Mesenchymal stem cell (in vitro differentiated cells and primary cell): ENCODE measurements around the gene PYCR2.

Experiments used
- DNase-seq: peaks from one replicate; pipeline ENCODE4 v3.0.0-alpha.2; 2013
- H2AFZ ChIP-seq: one replicate; pipeline ENCODE4 v1.6.1; 2013; ENCODE audit warnings: low read depth, mild to moderate bottlenecking, control low read depth, inconsistent platforms, low read length, moderate library complexity
- H2AK5ac ChIP-seq: 2 replicates; pipeline ENCODE4 v1.6.1; 2013; ENCODE audit warnings: low read length, moderate library complexity, mild to moderate bottlenecking, inconsistent platforms; ENCODE audit not compliant: severe bottlenecking
- H2BK120ac ChIP-seq: one replicate; pipeline ENCODE4 v1.6.1; 2013; ENCODE audit warnings: low read depth, mild to moderate bottlenecking, inconsistent platforms, low read length, moderate library complexity
- H2BK12ac ChIP-seq, 2 experiments: one replicate each; pipeline ENCODE4 v1.6.1; 2013; ENCODE audit warnings: inconsistent platforms in 2 of 2, low read length in 2 of 2, mild to moderate bottlenecking in 2 of 2, moderate library complexity in 2 of 2, control low read depth in 1 of 2
- H2BK15ac ChIP-seq: one replicate; pipeline ENCODE4 v1.6.1; 2013; ENCODE audit warnings: mild to moderate bottlenecking, low read depth, inconsistent platforms; ENCODE audit not compliant: poor library complexity, severe bottlenecking
- H2BK5ac ChIP-seq: 2 replicates; pipeline ENCODE4 v1.6.1; 2013; ENCODE audit warnings: low read depth, mild to moderate bottlenecking, low read length, control low read depth, inconsistent platforms; ENCODE audit not compliant: poor library complexity, severe bottlenecking
- H3K14ac ChIP-seq, 2 experiments: one replicate each; pipeline ENCODE4 v1.6.1; 2013; ENCODE audit warnings: inconsistent platforms in 2 of 2, low read length in 2 of 2, control low read depth in 1 of 2, mild to moderate bottlenecking in 1 of 2, moderate library complexity in 1 of 2
- H3K18ac ChIP-seq, 2 experiments: one replicate each; pipeline ENCODE4 v1.6.1; 2013; ENCODE audit warnings: inconsistent platforms in 2 of 2, low read length in 2 of 2, control low read depth in 1 of 2, low read depth in 1 of 2, mild to moderate bottlenecking in 1 of 2
- H3K23ac ChIP-seq, 2 experiments: one replicate each; pipeline ENCODE4 v1.6.1; 2013; ENCODE audit warnings: inconsistent platforms in 2 of 2, low read length in 2 of 2, mild to moderate bottlenecking in 2 of 2, moderate library complexity in 2 of 2, control low read depth in 1 of 2
- H3K27ac ChIP-seq: 2 replicates; pipeline ENCODE4 v1.5.1; 2013; ENCODE audit warnings: mild to moderate bottlenecking, moderate library complexity, low read length, control low read depth, inconsistent platforms; ENCODE audit not compliant: poor library complexity, severe bottlenecking
- H3K27me3 ChIP-seq, 2 experiments: 2 replicates each; pipeline versions ENCODE4 v1.6.1 to v1.7.0; 2013; ENCODE audit warnings: low read length in 2 of 2, mild to moderate bottlenecking in 2 of 2, moderate library complexity in 2 of 2, control low read depth in 1 of 2, inconsistent platforms in 1 of 2; ENCODE audit not compliant: control insufficient read depth in 1 of 2, insufficient read depth in 1 of 2
- H3K36me3 ChIP-seq, 2 experiments: 2 replicates each; pipeline versions ENCODE4 v1.6.1 to v1.7.0; 2013; ENCODE audit warnings: low read length in 2 of 2, control low read depth in 1 of 2, inconsistent platforms in 1 of 2, low read depth in 1 of 2, mild to moderate bottlenecking in 1 of 2; ENCODE audit not compliant: insufficient read depth in 2 of 2, control insufficient read depth in 1 of 2
- H3K4ac ChIP-seq, 2 experiments: one replicate each; pipeline ENCODE4 v1.6.1; 2013; ENCODE audit warnings: inconsistent platforms in 2 of 2, low read length in 2 of 2, mild to moderate bottlenecking in 2 of 2, moderate library complexity in 2 of 2, control low read depth in 1 of 2, low read depth in 1 of 2
- H3K4me1 ChIP-seq: 2 replicates; pipeline ENCODE4 v1.6.1; 2013; ENCODE audit warnings: low read depth, low read length, control low read depth; ENCODE audit not compliant: control insufficient read depth, insufficient read depth
- H3K4me2 ChIP-seq: 2 replicates; pipeline ENCODE4 v1.6.1; 2013; ENCODE audit warnings: low read length, mild to moderate bottlenecking, inconsistent platforms; ENCODE audit not compliant: poor library complexity, severe bottlenecking
- H3K4me3 ChIP-seq, 2 experiments: 2 replicates each; pipeline versions ENCODE4 v1.5.1 to v1.7.0; 2013; ENCODE audit warnings: low read length in 2 of 2, mild to moderate bottlenecking in 2 of 2, control low read depth in 1 of 2, low read depth in 1 of 2; ENCODE audit not compliant: insufficient read depth in 1 of 2
- H3K79me1 ChIP-seq: replicated peaks from 2 replicates; pipeline ENCODE4 v1.6.1; 2013; ENCODE audit warnings: mild to moderate bottlenecking, control low read depth, low read length, inconsistent platforms; ENCODE audit not compliant: poor library complexity, severe bottlenecking
- H3K9ac ChIP-seq: 2 replicates; pipeline ENCODE4 v1.7.0; 2013; ENCODE audit warnings: mild to moderate bottlenecking, low read length, moderate library complexity
- H3K9me3 ChIP-seq: 2 replicates; pipeline ENCODE4 v1.7.0; 2013; ENCODE audit warnings: mild to moderate bottlenecking, low read length; ENCODE audit not compliant: control insufficient read depth
- H4K8ac ChIP-seq: one replicate; pipeline ENCODE4 v1.6.1; 2013; ENCODE audit warnings: inconsistent platforms, mild to moderate bottlenecking, low read length, moderate library complexity
- H4K91ac ChIP-seq: one replicate; pipeline ENCODE4 v1.6.1; 2013; ENCODE audit warnings: mild to moderate bottlenecking, low read length, inconsistent platforms
- WGBS: methylation state at CpG from one replicate; pipeline ENCODE4 v1.1.7; 2013; ENCODE audit warnings: mixed read lengths; 5-methylcytosine and 5-hydroxymethylcytosine counted together

PYCR2 gene

DNA sequence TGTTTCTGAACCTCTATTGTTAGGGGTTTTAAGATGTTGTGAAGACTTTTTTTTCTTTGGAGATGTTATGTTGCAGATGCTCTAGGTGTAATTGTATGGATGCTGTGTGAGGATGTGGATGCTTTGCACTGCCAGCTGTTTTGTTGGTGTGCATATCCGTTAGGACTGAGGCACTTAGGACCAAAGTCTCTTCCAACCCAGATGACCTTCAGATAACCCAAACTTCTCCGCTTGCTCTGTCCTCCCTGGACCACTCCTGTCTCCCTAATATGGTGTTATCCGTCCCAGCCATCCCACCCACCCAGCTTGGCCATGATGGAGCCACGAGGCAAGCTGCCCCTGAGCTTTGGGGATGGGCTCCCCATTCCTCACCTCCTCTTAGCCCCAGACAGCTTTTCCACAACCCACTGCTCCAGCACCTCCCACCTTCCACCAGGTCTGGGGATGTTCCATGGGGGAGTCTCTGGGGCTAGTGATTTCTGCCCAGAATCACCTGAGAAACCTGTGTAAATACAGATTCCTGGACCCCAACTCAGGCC lies 22.1 kb upstream of the PYCR2 start:
- Histone ChIP-seq H2BK5ac (no peak overlapping the region), H3K14ac (no peak overlapping the region), H3K18ac (no peak overlapping the region), H2BK15ac (no peak overlapping the region), H4K91ac (no peak overlapping the region), H3K9me3 (no peaks in the 10 kb centered on the region), H3K27me3 (peaks cover 38 to 61% of the 10 kb centered on the region in 2 experiments), H3K4ac (no peak overlapping the region), H2BK12ac (no peak overlapping the region), H3K4me2 (no peak overlapping the region), H2AK5ac (no peak overlapping the region), H2AFZ (no peak overlapping the region), H3K23ac (no peak overlapping the region), H3K79me1 (no peaks in the 10 kb centered on the region), H3K4me3 (no peak overlapping the region), H3K4me1 (no peaks in the 10 kb centered on the region), H4K8ac (no peak overlapping the region), H2BK120ac (no peak overlapping the region), H3K9ac (no peak overlapping the region), H3K36me3 (no peaks in the 10 kb centered on the region), H3K27ac (no peak overlapping the region)
- 75% methylated on average over 4 of the region's 4 CpGs for WGBS
- DNase-seq: no peak

DNA sequence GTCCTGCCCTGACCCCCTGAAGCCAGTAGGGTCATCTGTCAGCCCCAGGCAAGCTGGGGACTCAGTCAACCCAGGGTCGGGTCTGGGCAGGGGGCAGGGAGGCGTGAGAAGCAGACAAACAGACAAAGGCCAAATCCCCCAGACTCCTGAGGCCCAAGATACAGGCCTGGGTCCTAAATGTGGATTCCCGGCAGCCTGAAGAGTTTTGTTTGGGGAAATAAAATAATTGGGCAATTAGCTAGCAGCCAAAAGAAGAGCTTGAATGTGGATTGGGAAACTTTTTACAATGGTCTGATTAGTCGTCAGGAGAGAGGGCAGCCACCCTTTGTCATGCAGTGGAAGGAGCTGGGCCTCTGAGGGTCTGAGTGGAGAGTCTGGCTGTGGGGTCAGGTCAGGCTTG lies 21.5 kb upstream of the PYCR2 start:
- H2BK5ac ChIP-seq: no peak overlapping the region
- no peak overlapping the region for H3K23ac ChIP-seq
- H3K27ac ChIP-seq: no peak overlapping the region
- H3K9me3 ChIP-seq: no peaks in the 10 kb centered on the region
- 41% methylated on average over 4 of the region's 4 CpGs for WGBS
- H3K27me3 ChIP-seq: peaks cover 32 to 56% of the 10 kb centered on the region in 2 experiments
- H3K18ac ChIP-seq: no peak overlapping the region
- no peak overlapping the region for H2AK5ac ChIP-seq
- no peak for DNase-seq
- H3K9ac ChIP-seq: no peak overlapping the region
- no peak overlapping the region for H2BK120ac ChIP-seq
- H3K4me1 ChIP-seq: no peaks in the 10 kb centered on the region
- no peak overlapping the region for H3K4me2 ChIP-seq
- H3K4me3 ChIP-seq: no peak overlapping the region
- no peak overlapping the region for H4K8ac ChIP-seq
- H3K79me1 ChIP-seq: no peaks in the 10 kb centered on the region
- no peak overlapping the region for H2BK15ac ChIP-seq
- H2BK12ac ChIP-seq: no peak overlapping the region
- H3K36me3 ChIP-seq: no peaks in the 10 kb centered on the region
- no peak overlapping the region for H2AFZ ChIP-seq
- no peak overlapping the region for H3K4ac ChIP-seq
- H3K14ac ChIP-seq: no peak overlapping the region
- H4K91ac ChIP-seq: no peak overlapping the region

DNA sequence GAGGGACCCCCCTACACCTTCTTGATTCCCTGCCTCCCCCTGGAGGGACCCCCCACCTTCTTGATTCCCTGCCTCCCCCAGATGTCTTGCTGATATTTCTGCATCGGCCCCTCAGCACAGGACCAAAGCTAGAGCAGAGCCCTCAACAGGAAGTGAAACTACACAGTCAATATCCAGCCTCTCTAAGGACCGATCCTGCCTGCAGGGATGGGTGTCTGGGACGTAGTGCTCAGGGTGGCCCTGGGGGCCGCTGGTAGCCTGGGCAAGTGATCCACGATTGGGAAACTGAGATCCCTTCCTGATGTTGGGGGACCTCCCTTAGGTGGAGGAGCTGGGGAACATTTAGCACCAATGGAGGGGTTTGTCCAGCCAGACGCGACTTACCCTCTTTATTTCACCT lies 20.9 kb upstream of the PYCR2 start:
- Histone ChIP-seq H2BK12ac (no peak overlapping the region), H3K79me1 (no peaks in the 10 kb centered on the region), H4K91ac (no peak overlapping the region), H3K18ac (no peak overlapping the region), H3K4me2 (no peak overlapping the region), H3K27ac (no peak overlapping the region), H3K4me1 (no peaks in the 10 kb centered on the region), H3K4me3 (no peak overlapping the region), H2AK5ac (no peak overlapping the region), H3K36me3 (no peaks in the 10 kb centered on the region), H2BK120ac (no peak overlapping the region), H3K27me3 (peaks cover 27 to 55% of the 10 kb centered on the region in 2 experiments), H4K8ac (no peak overlapping the region), H3K9me3 (no peaks in the 10 kb centered on the region), H3K9ac (no peak overlapping the region), H2BK5ac (no peak overlapping the region), H3K14ac (no peak overlapping the region), H3K4ac (no peak overlapping the region), H2AFZ (no peak overlapping the region), H3K23ac (no peak overlapping the region), H2BK15ac (no peak overlapping the region)
- 78% methylated on average over 7 of the region's 7 CpGs for WGBS
- DNase-seq: no peak

DNA sequence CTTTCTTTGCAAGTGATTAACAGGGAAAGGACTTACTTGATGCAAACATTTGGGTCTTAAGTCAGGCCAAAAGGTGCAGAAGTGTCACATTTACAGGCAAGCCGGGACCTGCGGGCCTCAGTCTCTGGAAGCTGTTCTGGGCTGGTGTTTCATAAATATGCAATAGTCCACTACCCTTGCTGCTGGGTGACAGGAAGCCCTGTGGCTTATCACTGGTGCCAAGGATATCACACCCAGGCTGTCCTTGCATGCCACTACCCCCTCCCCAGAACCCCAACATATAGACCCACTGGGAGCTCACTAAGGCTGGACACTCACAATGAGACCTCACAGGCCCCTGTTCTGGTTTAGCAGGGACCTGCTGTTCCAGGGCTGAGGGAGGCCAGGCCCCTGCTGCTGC lies 20.3 kb upstream of the PYCR2 start:
- no peak overlapping the region for H2AFZ ChIP-seq
- no peak overlapping the region for H2AK5ac ChIP-seq
- no peak overlapping the region for H2BK120ac ChIP-seq
- 100% methylated on average over 2 of the region's 2 CpGs for WGBS
- H3K4me2 ChIP-seq: no peak overlapping the region
- no peak overlapping the region for H4K91ac ChIP-seq
- no peak overlapping the region for H2BK12ac ChIP-seq
- H3K18ac ChIP-seq: no peak overlapping the region
- H3K14ac ChIP-seq: no peak overlapping the region
- no peaks in the 10 kb centered on the region for H3K4me1 ChIP-seq
- no peak overlapping the region for H3K4ac ChIP-seq
- H3K9me3 ChIP-seq: no peaks in the 10 kb centered on the region
- no peak for DNase-seq
- peaks cover 26 to 53% of the 10 kb centered on the region in 2 experiments for H3K27me3 ChIP-seq
- H3K36me3 ChIP-seq: no peaks in the 10 kb centered on the region
- no peak overlapping the region for H4K8ac ChIP-seq
- H3K79me1 ChIP-seq: no peaks in the 10 kb centered on the region
- H3K23ac ChIP-seq: no peak overlapping the region
- H3K9ac ChIP-seq: no peak overlapping the region
- H2BK5ac ChIP-seq: no peak overlapping the region
- H3K4me3 ChIP-seq: no peak overlapping the region
- no peak overlapping the region for H3K27ac ChIP-seq
- no peak overlapping the region for H2BK15ac ChIP-seq
